Sigmoid colon (tissue), 7 donors: Measurements from ENCODE around the gene SIK2. TPM values are rescaled to one million over a fixed set of nuclear protein-coding genes. Genes with fewer than 3 reads are reported as not detected.

ENCODE experiments used
- DNase-seq: peaks from one replicate; pipeline ENCODE4 v3.0.0-alpha.2; 2019
- H3K27ac ChIP-seq, 4 donors: fragments of 200-600 bp; sonication (generic); one replicate each; pipeline ENCODE4 v1.5.1; 2016 to 2019; ENCODE audit warnings: mild to moderate bottlenecking in 1 of 4
- H3K27me3 ChIP-seq, 3 donors: fragments of 200-600 bp; sonication (generic); one replicate each; pipeline ENCODE4 v1.5.1; 2019; ENCODE audit warnings: mild to moderate bottlenecking in 1 of 3
- H3K36me3 ChIP-seq, 4 donors: fragments of 200-600 bp; sonication (generic); one replicate each; pipeline ENCODE4 v1.5.1; 2016 to 2019
- H3K4me1 ChIP-seq, 4 donors: fragments of 200-600 bp; sonication (generic); one replicate each; pipeline ENCODE4 v1.5.1; 2017 to 2019
- H3K4me3 ChIP-seq, 4 donors: fragments of 200-600 bp; sonication (generic); one replicate each; pipeline ENCODE4 v1.5.1; 2017 to 2019; ENCODE audit warnings: mild to moderate bottlenecking in 2 of 4, moderate library complexity in 1 of 4
- H3K9me3 ChIP-seq, 4 donors: fragments of 200-600 bp in 3 of 4; sonication (generic) in 3 of 4; one replicate each; pipeline versions ENCODE4 v1.5.1 to v1.6.1; 2013 to 2019
- CTCF ChIP-seq, 4 experiments: fragments of 450-650 bp in 3 of 4; fragments of 200-600 bp in 1 of 4; IDR thresholded peaks; one replicate each; pipeline ENCODE4 v1.5.1; 2016 to 2019; ENCODE audit warnings: antibody characterized with exemption in 4 of 4, mild to moderate bottlenecking in 3 of 4, moderate library complexity in 2 of 4
- EP300 ChIP-seq, 4 donors: sonication (generic); formaldehyde crosslinking; IDR thresholded peaks; one replicate each; pipeline ENCODE4 v1.6.1; 2017; ENCODE audit warnings: antibody characterized with exemption in 4 of 4
- POLR2A ChIP-seq, 2 donors: fragments of 450-650 bp; IDR thresholded peaks; one replicate each; pipeline ENCODE4 v1.6.1; 2016; ENCODE audit warnings: antibody characterized with exemption in 2 of 2, mild to moderate bottlenecking in 2 of 2, moderate library complexity in 2 of 2
- POLR2AphosphoS5 ChIP-seq, 4 donors: sonication (generic); formaldehyde crosslinking; IDR thresholded peaks; one replicate each; pipeline ENCODE4 v1.6.1; 2017; ENCODE audit warnings: antibody characterized with exemption in 4 of 4
- WGBS, 2 donors: extraction: QIAGEN DNeasy Blood & Tissue Kit; methylation state at CpG; one replicate each; pipeline ENCODE4 v1.1.7; 2013; 5-methylcytosine and 5-hydroxymethylcytosine counted together
- intact Hi-C: fragments of 100-400 bp; cut with DNase I; formaldehyde crosslinking; loops from one replicate; pipeline ENCODE4 v1.15.1; 2023
- polyA plus RNA-seq, 3 donors: library from polyadenylated mRNA; stranded (reverse); fragments of 200-250 nt; gene quantifications; one replicate each; pipeline ENCODE4 v1.2.3, GENCODE V29; 2013
- total RNA-seq, 4 donors: library from RNA; depleted of rRNA; stranded (reverse); fragments of >200 nt; gene quantifications; one replicate each; pipeline ENCODE4 v1.1.0, GENCODE V29; 2016
- donor health status: healthy with polysubstance abuse.
- donor health status: Bipolar disorder and iron deficiency.
- donor health status: healthy.

The SIK2 gene
- total and polyA plus RNA-seq, 7 donors: 4.8 to 14.1 (median 10.7) TPM

GRCh38 chr11:111734101-111734953 lies 132.1 kb downstream of the SIK2 start:
- no peak for DNase-seq
- WGBS, 2 donors: 79 to 86% methylated on average over 8 of the region's 8 CpGs
- peaks cover 0 to 85% (median 77%) of the 10 kb centered on the region in 4 donors for H3K4me1 ChIP-seq

GRCh38 chr11:111734954-111735261 lies 132.7 kb downstream of the SIK2 start:
- H3K4me3 ChIP-seq: peak overlapping the region in 2 of 4 donors; percentile 33 to 40
- no peaks in the 10 kb centered on the region for H3K27me3 ChIP-seq
- peaks cover 0 to 80% (median 75%) of the 10 kb centered on the region in 4 donors for H3K4me1 ChIP-seq
- 66 to 78% methylated on average over 6 of the region's 6 CpGs for WGBS, 2 donors
- no peaks in the 10 kb centered on the region for H3K9me3 ChIP-seq
- peak overlapping the region; percentile 89 to 96 (median 92) for H3K27ac ChIP-seq
- intact Hi-C loops: no loop called here
- DNase-seq: no peak
- H3K36me3 ChIP-seq: peaks cover 0 to 5% (median under 1%) of the 10 kb centered on the region in 4 donors
- TF ChIP-seq POLR2AphosphoS5 (IDR thresholded peaks at IDR 0.05) (no peak), CTCF (IDR thresholded peaks at IDR 0.05) (no peak), EP300 (IDR thresholded peaks at IDR 0.05) (no peak), POLR2A (IDR thresholded peaks at IDR 0.05) (no peak)

More at GRCh38 chr11:111734101-111734953, 132.1 kb downstream of the SIK2 start:
- no peak for TF ChIP-seq EP300 (IDR thresholded peaks at IDR 0.05)
- no peak for TF ChIP-seq CTCF (IDR thresholded peaks at IDR 0.05)
- TF ChIP-seq POLR2AphosphoS5 (IDR thresholded peaks at IDR 0.05): no peak
- no peak for TF ChIP-seq POLR2A (IDR thresholded peaks at IDR 0.05)
- H3K9me3 ChIP-seq: no peaks in the 10 kb centered on the region
- peaks cover 0 to 5% (median 0%) of the 10 kb centered on the region in 4 donors for H3K36me3 ChIP-seq
- H3K4me3 ChIP-seq: no peak overlapping the region
- H3K27ac ChIP-seq: peak overlapping the region; percentile 89 to 96 (median 92)
- intact Hi-C loops: no loop called here
- no peaks in the 10 kb centered on the region for H3K27me3 ChIP-seq

- Histone ChIP-seq H3K4me1 (peaks cover 0 to 77% (median 73%) of the 10 kb centered on the region in 4 donors), H3K36me3 (peaks cover 0 to 7% (median 2%) of the 10 kb centered on the region in 4 donors), H3K4me3 (peak overlapping the region; percentile 23 to 40 (median 36)), H3K27me3 (no peaks in the 10 kb centered on the region), H3K27ac (peak overlapping the region; percentile 89 to 96 (median 92)), H3K9me3 (no peaks in the 10 kb centered on the region)
- DNase-seq: peak; percentile 94
- 62 to 70% methylated on average over 19 of the region's 19 CpGs for WGBS, 2 donors
- intact Hi-C loops: no loop called here
- TF ChIP-seq POLR2AphosphoS5 (IDR thresholded peaks at IDR 0.05): peak; percentile 70 to 87 (median 73)
- no peak for TF ChIP-seq CTCF (IDR thresholded peaks at IDR 0.05)
- TF ChIP-seq POLR2A (IDR thresholded peaks at IDR 0.05): no peak
- peak in 2 of 4 donors; percentile 44 to 68 for TF ChIP-seq EP300 (IDR thresholded peaks at IDR 0.05)
These were observed 133.2 kb downstream of the SIK2 start for GRCh38 chr11:111735262-111736116.

GRCh38 chr11:111736181-111736590 lies 133.9 kb downstream of the SIK2 start:
- H3K4me1 ChIP-seq: peaks cover 0 to 73% (median 67%) of the 10 kb centered on the region in 4 donors
- H3K4me3 ChIP-seq: no peak overlapping the region
- H3K27me3 ChIP-seq: no peaks in the 10 kb centered on the region
- 80 to 84% methylated on average over 11 of the region's 11 CpGs for WGBS, 2 donors
- peaks cover 0 to 14% (median 3%) of the 10 kb centered on the region in 4 donors for H3K36me3 ChIP-seq
- no peak for DNase-seq
- intact Hi-C loops: no loop called here
- TF ChIP-seq POLR2AphosphoS5 (IDR thresholded peaks at IDR 0.05): no peak
- no peak for TF ChIP-seq POLR2A (IDR thresholded peaks at IDR 0.05)
- no peak for TF ChIP-seq CTCF (IDR thresholded peaks at IDR 0.05)
- no peak for TF ChIP-seq EP300 (IDR thresholded peaks at IDR 0.05)
- H3K9me3 ChIP-seq: no peaks in the 10 kb centered on the region
- peak overlapping the region; percentile 89 to 96 (median 92) for H3K27ac ChIP-seq
